ENCODE measurements around the gene C16orf89. TPM values are rescaled to one million over a fixed set of nuclear protein-coding genes. Genes with fewer than 3 reads are reported as not detected.

C16orf89 gene
- total and polyA plus RNA-seq, 7 experiments from 2014 or later, result not detected

DNA sequence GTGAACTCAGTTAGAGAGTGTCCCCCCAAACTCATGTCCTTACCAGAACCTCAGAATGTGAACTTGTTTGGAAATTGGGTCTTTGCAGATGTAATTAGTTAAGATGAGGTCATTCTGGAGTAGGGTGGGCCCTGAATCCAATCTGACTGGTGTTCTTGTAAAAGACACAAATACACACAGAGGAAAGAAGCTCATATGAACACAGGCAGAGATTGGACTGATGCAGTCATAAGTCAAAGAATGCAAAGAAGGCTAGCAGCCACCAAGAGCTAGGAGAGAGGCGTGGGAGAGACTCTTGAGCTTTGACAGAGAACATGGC is 29.9 kb downstream of the C16orf89 start:
- peaks cover 0 to under 1% (median 0%) of the 10 kb centered on the region in 3 experiments for H3K36me3 ChIP-seq (ENCODE audit: control insufficient read depth in 2 of 3, insufficient read depth in 3 of 3, low read length in 3 of 3)
- intact Hi-C loops (cut with micrococcal nuclease), result no loop called here
- Mint-ChIP-seq H3K9me3 (no peaks in the 10 kb centered on the region), H3K36me3 (peaks cover 0 to 4% (median 0%) of the 10 kb centered on the region in 5 donors), H3K27me3 (no peaks in the 10 kb centered on the region), H3K4me3 (peak overlapping the region in 2 of 10 donors; percentile 8 to 63), H3K27ac (peak overlapping the region in 2 of 9 donors; percentile 47 to 59), H3K4me1 (peaks cover 17 to 33% (median 23%) of the 10 kb centered on the region in 7 donors)
- POLR2A ChIA-PET, result interaction anchor here (1.9 kb wide), 1 partner anchor 36 kb away, joined by 4 read pairs; no protein-coding TSS in a partner anchor
- H3K9me3 ChIP-seq (ENCODE audit: control insufficient read depth in 2 of 3, low read length in 3 of 3), result no peaks in the 10 kb centered on the region
- ATAC-seq, result no peak
- no peak overlapping the region for H3K27ac ChIP-seq (ENCODE audit: low read depth, low read length)
- H3K4me1 ChIP-seq (ENCODE audit: control insufficient read depth in 2 of 2, insufficient read depth in 2 of 2, low read length in 2 of 2), result peaks cover 17 to 18% of the 10 kb centered on the region in 2 donors
- H3K4me3 ChIP-seq (ENCODE audit: low read length), result no peak overlapping the region
- H3K27me3 ChIP-seq (ENCODE audit: control insufficient read depth in 2 of 2, insufficient read depth in 2 of 2, low read length in 2 of 2), result no peaks in the 10 kb centered on the region
- CTCF ChIA-PET, result interaction anchor here (0.8 kb wide), 1 partner anchor 789 kb away, joined by 3 read pairs; no protein-coding TSS in a partner anchor
- DNase-seq, result no peak

DNA sequence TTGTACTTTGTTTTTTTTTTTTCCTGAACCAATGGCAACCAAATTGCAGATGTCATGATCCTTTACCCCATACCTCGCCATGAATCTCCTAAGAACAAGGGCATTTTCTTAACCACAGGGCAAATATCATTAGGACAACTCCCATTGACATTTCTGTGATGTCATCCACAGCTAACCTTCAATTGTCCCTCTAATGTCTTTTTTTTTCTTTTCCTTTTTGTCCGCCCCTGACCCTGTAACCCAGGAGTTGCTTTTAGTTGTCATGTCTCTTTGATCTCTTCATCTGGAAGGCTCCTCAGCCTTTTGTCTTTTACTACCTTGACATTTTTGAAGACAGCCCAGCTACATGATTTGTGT is 31.6 kb downstream of the C16orf89 start:
- peak overlapping the region; percentile 68 to 95 (median 91) for H3K27ac Mint-ChIP-seq
- H3K36me3 Mint-ChIP-seq, result peaks cover 0 to 4% (median 0%) of the 10 kb centered on the region in 5 donors
- peaks cover 0 to 15% (median 2%) of the 10 kb centered on the region in 3 experiments for H3K36me3 ChIP-seq (ENCODE audit: control insufficient read depth in 2 of 3, insufficient read depth in 3 of 3, low read length in 3 of 3)
- peak overlapping the region; percentile 73 to 94 (median 90) for H3K4me3 Mint-ChIP-seq
- H3K27me3 ChIP-seq (ENCODE audit: control insufficient read depth in 2 of 2, insufficient read depth in 2 of 2, low read length in 2 of 2), result no peaks in the 10 kb centered on the region
- peaks cover 17 to 18% of the 10 kb centered on the region in 2 donors for H3K4me1 ChIP-seq (ENCODE audit: control insufficient read depth in 2 of 2, insufficient read depth in 2 of 2, low read length in 2 of 2)
- peak overlapping the region; percentile 80 for H3K4me3 ChIP-seq (ENCODE audit: low read length)
- DNase-seq, result no peak
- no peaks in the 10 kb centered on the region for H3K9me3 ChIP-seq (ENCODE audit: control insufficient read depth in 2 of 3, low read length in 3 of 3)
- intact Hi-C loops (cut with micrococcal nuclease), result loop anchor here in 1 of 2 donors (5.0 kb wide), 1 partner anchor 63 kb away; the partner anchor contains the start of gene EEF2KMT
- no peaks in the 10 kb centered on the region for H3K9me3 Mint-ChIP-seq
- no peaks in the 10 kb centered on the region for H3K27me3 Mint-ChIP-seq
- POLR2A ChIA-PET, result interaction anchor here (0.9 to 3.0 kb wide), 8 partner anchors 13 to 300 kb away, joined by 3 to 30 read pairs (median 4); partner anchors contain the start of genes ALG1, ANKS3 and DNAAF8
- CTCF ChIA-PET, result no interaction called here
- peak overlapping the region; percentile 70 for H3K27ac ChIP-seq (ENCODE audit: low read depth, low read length)
- ATAC-seq, result no peak
- peaks cover 17 to 33% (median 23%) of the 10 kb centered on the region in 7 donors for H3K4me1 Mint-ChIP-seq

DNA sequence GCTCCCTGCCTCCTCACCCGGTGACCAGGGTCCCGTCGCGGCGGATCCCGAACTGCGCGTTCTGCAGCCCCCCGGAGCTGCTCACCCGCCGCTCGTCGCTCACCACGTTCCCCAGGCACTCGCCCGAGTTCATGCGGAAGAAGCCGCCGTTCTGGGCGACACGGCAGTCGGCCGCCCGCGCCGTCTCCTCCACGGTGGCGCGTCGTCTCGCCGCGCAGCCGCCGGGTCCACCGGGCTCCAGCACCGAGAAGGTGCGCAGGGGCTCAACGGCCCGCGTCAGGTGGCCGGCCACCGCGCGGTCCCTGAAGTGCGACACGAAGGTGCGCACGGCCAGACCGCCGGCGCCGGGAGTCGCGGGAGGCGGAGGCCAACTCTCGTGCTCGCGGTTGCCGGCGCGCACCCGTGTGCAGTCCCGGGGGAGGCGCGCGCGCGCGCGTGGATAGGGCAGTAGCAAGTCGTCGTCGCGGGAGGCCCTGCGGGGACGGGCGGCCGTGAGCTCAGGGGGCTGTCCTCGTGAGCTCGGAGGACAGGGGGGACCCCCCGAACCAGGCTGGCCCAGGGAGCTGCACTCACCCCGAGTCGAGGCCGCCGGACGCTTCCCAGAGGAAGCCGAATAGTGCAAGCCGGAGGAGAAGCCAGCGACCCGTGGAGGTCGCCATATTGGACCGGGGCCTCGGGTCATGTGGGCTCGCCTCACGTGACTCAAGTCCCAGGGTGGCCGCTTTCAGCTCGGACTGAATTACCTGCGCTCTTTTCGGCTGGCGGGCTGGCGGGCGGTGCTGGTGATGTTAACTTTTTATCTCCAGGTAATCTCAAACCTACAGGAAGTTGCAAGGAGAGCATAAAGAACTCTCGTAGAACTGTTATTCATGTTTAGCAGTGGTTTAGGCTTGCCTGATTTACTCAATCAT is 32.2 kb downstream of the C16orf89 start, which contains the start of gene NAGPA:
Gene NAGPA, minus strand, starts transcription at position 680 of the 911 bp plus-strand sequence. Its CDS starts 21 bp downstream, at position 659.
- Histone ChIP-seq H3K27ac (ENCODE audit: low read depth, low read length) (peak within 1 kb of the TSS; percentile 70), H3K36me3 (ENCODE audit: control insufficient read depth in 2 of 3, insufficient read depth in 3 of 3, low read length in 3 of 3) (peaks cover 0 to 22% (median 3%) of the 10 kb centered on the region in 3 experiments), H3K27me3 (ENCODE audit: control insufficient read depth in 2 of 2, insufficient read depth in 2 of 2, low read length in 2 of 2) (no peaks in the 10 kb centered on the region), H3K4me3 (ENCODE audit: low read length) (peak within 1 kb of the TSS; percentile 80), H3K9me3 (ENCODE audit: control insufficient read depth in 2 of 3, low read length in 3 of 3) (no peaks in the 10 kb centered on the region), H3K4me1 (ENCODE audit: control insufficient read depth in 2 of 2, insufficient read depth in 2 of 2, low read length in 2 of 2) (peaks cover 17 to 18% of the 10 kb centered on the region in 2 donors)
- H3K9me3 Mint-ChIP-seq, result no peaks in the 10 kb centered on the region
- no peaks in the 10 kb centered on the region for H3K27me3 Mint-ChIP-seq
- H3K36me3 Mint-ChIP-seq, result peaks cover 0 to 8% (median 0%) of the 10 kb centered on the region in 5 donors
- POLR2A ChIA-PET, result interaction anchor here (0.6 to 3.0 kb wide), 12 partner anchors 9 to 535 kb away, joined by 3 to 30 read pairs (median 4); partner anchors contain the start of genes ALG1, ANKS3 and DNAAF8
- DNase-seq (peak; percentile 68 to 91 (median 87)), ATAC-seq (peak; percentile 93)
- peaks cover 17 to 33% (median 23%) of the 10 kb centered on the region in 7 donors for H3K4me1 Mint-ChIP-seq
- H3K4me3 Mint-ChIP-seq, result peak within 1 kb of the TSS; percentile 73 to 94 (median 90)
- intact Hi-C loops (cut with micrococcal nuclease), result loop anchor here (1.0 to 5.0 kb wide), 7 partner anchors 37 to 231 kb away; partner anchors contain the start of genes ALG1 (in 2 of the 2), EEF2KMT (in 2 of the 2), GLYR1 (in 2 of the 2) and UBN1 (in 2 of the 2)
- CTCF ChIA-PET, result no interaction called here
- H3K27ac Mint-ChIP-seq, result peak within 1 kb of the TSS; percentile 68 to 95 (median 91)

GRCh38 chr16:5032748-5033167 is 33.0 kb downstream of the C16orf89 start:
- Histone ChIP-seq H3K4me1 (ENCODE audit: control insufficient read depth in 2 of 2, insufficient read depth in 2 of 2, low read length in 2 of 2) (peaks cover 17 to 18% of the 10 kb centered on the region in 2 donors), H3K36me3 (ENCODE audit: control insufficient read depth in 2 of 3, insufficient read depth in 3 of 3, low read length in 3 of 3) (peaks cover 0 to 29% (median 3%) of the 10 kb centered on the region in 3 experiments), H3K27me3 (ENCODE audit: control insufficient read depth in 2 of 2, insufficient read depth in 2 of 2, low read length in 2 of 2) (no peaks in the 10 kb centered on the region), H3K4me3 (ENCODE audit: low read length) (peak overlapping the region; percentile 80), H3K27ac (ENCODE audit: low read depth, low read length) (peak overlapping the region; percentile 70), H3K9me3 (ENCODE audit: control insufficient read depth in 2 of 3, low read length in 3 of 3) (no peaks in the 10 kb centered on the region)
- peak in 1 of 9 donors; percentile 8 for DNase-seq
- no peak for ATAC-seq
- Mint-ChIP-seq H3K9me3 (no peaks in the 10 kb centered on the region), H3K36me3 (peaks cover 0 to 8% (median 0%) of the 10 kb centered on the region in 5 donors), H3K27ac (peak overlapping the region in 8 of 9 donors; percentile 25 to 87 (median 70)), H3K27me3 (no peaks in the 10 kb centered on the region), H3K4me1 (peaks cover 17 to 33% (median 23%) of the 10 kb centered on the region in 7 donors), H3K4me3 (peak overlapping the region; percentile 73 to 94 (median 82))
- POLR2A ChIA-PET, result interaction anchor here (0.6 to 3.0 kb wide), 6 partner anchors 8 to 534 kb away, joined by 3 to 30 read pairs (median 4); partner anchors contain the start of gene ALG1
- CTCF ChIA-PET, result no interaction called here
- intact Hi-C loops (cut with micrococcal nuclease), result loop anchor here (1.0 to 5.0 kb wide), 7 partner anchors 38 to 230 kb away; partner anchors contain the start of genes ALG1 (in 2 of the 2), EEF2KMT (in 2 of the 2), GLYR1 (in 2 of the 2) and UBN1 (in 2 of the 2)

DNA sequence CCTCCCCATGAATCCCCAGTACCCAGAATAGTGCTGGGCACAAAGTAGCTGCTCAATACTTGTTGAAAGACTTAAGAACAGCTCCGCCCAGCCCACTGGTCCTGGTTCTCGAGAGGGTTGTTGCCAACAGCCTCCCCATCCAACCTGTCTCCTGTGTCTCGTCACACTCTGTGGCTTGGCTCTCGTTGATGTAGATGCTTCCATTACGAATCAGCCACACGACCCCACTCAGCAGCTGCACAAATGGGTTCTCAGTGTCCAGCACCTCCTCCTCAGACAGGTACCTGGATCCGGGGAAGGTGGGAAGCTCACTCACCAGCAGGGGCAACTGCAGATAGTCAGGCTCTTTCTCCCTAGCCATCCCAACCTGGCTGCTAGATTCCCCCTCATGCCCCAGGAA is 34.2 kb downstream of the C16orf89 start:
- Mint-ChIP-seq H3K36me3 (peaks cover 0 to 12% (median 0%) of the 10 kb centered on the region in 5 donors), H3K27me3 (no peaks in the 10 kb centered on the region)
- POLR2A ChIA-PET, result interaction anchor here (0.7 kb wide), 1 partner anchor 297 kb away, joined by 3 read pairs; the partner anchor contains the start of gene DNAAF8

More for the DNA sequence above, 34.2 kb downstream of the C16orf89 start:
- CTCF ChIA-PET, result no interaction called here
- Histone ChIP-seq H3K36me3 (ENCODE audit: control insufficient read depth in 2 of 3, insufficient read depth in 3 of 3, low read length in 3 of 3) (peaks cover 0 to 41% (median 3%) of the 10 kb centered on the region in 3 experiments), H3K27ac (ENCODE audit: low read depth, low read length) (no peak overlapping the region), H3K4me1 (ENCODE audit: control insufficient read depth in 2 of 2, insufficient read depth in 2 of 2, low read length in 2 of 2) (peaks cover 17 to 18% of the 10 kb centered on the region in 2 donors), H3K27me3 (ENCODE audit: control insufficient read depth in 2 of 2, insufficient read depth in 2 of 2, low read length in 2 of 2) (no peaks in the 10 kb centered on the region), H3K9me3 (ENCODE audit: control insufficient read depth in 2 of 3, low read length in 3 of 3) (no peaks in the 10 kb centered on the region), H3K4me3 (ENCODE audit: low read length) (no peak overlapping the region)
- no peak for DNase-seq
- ATAC-seq, result no peak
- intact Hi-C loops (cut with micrococcal nuclease), result loop anchor here in 1 of 2 donors (5.0 kb wide), 1 partner anchor 66 kb away; the partner anchor contains the start of gene EEF2KMT
- Mint-ChIP-seq H3K9me3 (no peaks in the 10 kb centered on the region), H3K4me3 (peak overlapping the region in 8 of 10 donors; percentile 47 to 86 (median 58)), H3K27ac (peak overlapping the region in 1 of 9 donors; percentile 45), H3K4me1 (peaks cover 17 to 33% (median 23%) of the 10 kb centered on the region in 7 donors)

Data from naive thymus-derived CD4-positive, alpha-beta T cell (primary cell).